NCI-H1105 treated with DMSO at 0.1 percent for 48 hours (cell line): ENCODE data around the gene MED13L.
"Not testable (repeated sequence)": the region's sequence is repeated elsewhere in the genome, so short reads cannot be mapped to it uniquely, and the experiment has no call there.

Source experiments
- DNase-seq: peaks from one replicate; lab custom pipeline; 2025; lab: John Stamatoyannopoulos, UW

The MED13L gene

GRCh38 chr12:116247377-116247776 lies 30.1 kb downstream of the MED13L start:
- no peak for DNase-seq

- DNase-seq = no peak
Measured at GRCh38 chr12:116246490-116247179, 30.9 kb downstream of the MED13L start.

- no peak for DNase-seq
Measured at GRCh38 chr12:116245189-116245588, 32.3 kb downstream of the MED13L start.

- no peak for DNase-seq
Measured at GRCh38 chr12:116244474-116245090, 32.9 kb downstream of the MED13L start.

- no peak for DNase-seq
Measured at GRCh38 chr12:116244001-116244400, 33.5 kb downstream of the MED13L start.

GRCh38 chr12:116242740-116243139 lies 34.8 kb downstream of the MED13L start:
- no peak for DNase-seq

- no peak for DNase-seq
Measured at GRCh38 chr12:116241157-116241759, 36.2 kb downstream of the MED13L start.

- not testable (repeated sequence) for DNase-seq
Measured at GRCh38 chr12:116238570-116239119, 38.8 kb downstream of the MED13L start.

- DNase-seq = no peak
Measured at GRCh38 chr12:116238149-116238548, 39.3 kb downstream of the MED13L start.

GRCh38 chr12:116236976-116237375 lies 40.5 kb downstream of the MED13L start:
- no peak for DNase-seq

GRCh38 chr12:116236148-116236731 lies 41.3 kb downstream of the MED13L start:
- DNase-seq = peak; percentile 78

GRCh38 chr12:116234148-116234547 lies 43.3 kb downstream of the MED13L start:
- DNase-seq = not testable (repeated sequence)

GRCh38 chr12:116233669-116234068 lies 43.8 kb downstream of the MED13L start:
- no peak for DNase-seq

GRCh38 chr12:116227811-116228210 lies 49.7 kb downstream of the MED13L start:
- DNase-seq = no peak

GRCh38 chr12:116226026-116226425 lies 51.5 kb downstream of the MED13L start:
- peak; percentile 98 for DNase-seq

- peak; percentile 80 for DNase-seq
Measured at GRCh38 chr12:116222358-116222757, 55.1 kb downstream of the MED13L start.

- DNase-seq = no peak
Measured at GRCh38 chr12:116220756-116221155, 56.7 kb downstream of the MED13L start.

GRCh38 chr12:116217045-116217735 lies 60.3 kb downstream of the MED13L start:
- no peak for DNase-seq

GRCh38 chr12:116216022-116216756 lies 61.3 kb downstream of the MED13L start:
- DNase-seq = no peak

GRCh38 chr12:116215023-116215422 lies 62.5 kb downstream of the MED13L start:
- DNase-seq = no peak

GRCh38 chr12:116213885-116214527 lies 63.5 kb downstream of the MED13L start:
- no peak for DNase-seq
